Epithelial cell of umbilical artery (primary cell): Measurements from ENCODE around the gene HARBI1. TPM values are rescaled to one million over a fixed set of nuclear protein-coding genes. Genes with fewer than 3 reads are reported as not detected.

ENCODE experiments used
- total RNA-seq: library from RNA; depleted of rRNA; stranded (reverse); fragments of >200 nt; gene quantifications from 2 replicates; pipeline ENCODE4 v1.2.3, GENCODE V29; 2014

The HARBI1 gene
- 3.9 and 4.1 TPM in 2 replicates for total RNA-seq

GRCh38 chr11:46617134-46617971 is at the start of gene HARBI1, which contains the start of gene ATG13:
Gene HARBI1 (minus strand): TSS chr11:46617227. CDS start chr11:46616237, 990 bp downstream.
Gene ATG13 (plus strand): TSS chr11:46617553. CDS start chr11:46644292, 26,739 bp downstream.

GRCh38 chr11:46593550-46594373 is 23.3 kb downstream of the HARBI1 start, which contains the start of gene AMBRA1:
Gene AMBRA1 (minus strand): TSS chr11:46594023. CDS start chr11:46548380, 45,643 bp downstream.

Other genes starting within 250 kb of the HARBI1 start
- gene MDK, start 235.6 kb downstream of the HARBI1 start, total RNA-seq, result 78.1 and 82.5 TPM in 2 replicates
- gene CHRM4, start 225.5 kb downstream of the HARBI1 start, total RNA-seq, result under 0.01 and 0.30 TPM in 2 replicates
- 16.9 and 17.5 TPM in 2 replicates for gene AMBRA1, start 23.2 kb downstream of the HARBI1 start, total RNA-seq
- 45.1 and 49.0 TPM in 2 replicates for gene ATG13, start 326 bp upstream of the HARBI1 start, total RNA-seq
- 14.9 and 17.3 TPM in 2 replicates for gene ARHGAP1, start 83.4 kb upstream of the HARBI1 start, total RNA-seq
- 4.4 and 7.8 TPM in 2 replicates for gene ZNF408, start 83.8 kb upstream of the HARBI1 start, total RNA-seq
- not detected in 2 replicates for gene F2, start 102.0 kb upstream of the HARBI1 start, total RNA-seq
- 65.3 and 74.0 TPM in 2 replicates for gene CKAP5, start 229.1 kb upstream of the HARBI1 start, total RNA-seq